GM10248 (cell line): ENCODE results near the gene NXPE3.

Experiments used
- CTCF ChIA-PET: fragments of 300-600 bp; sonication (Branson Sonifier 250); formaldehyde crosslinking; extraction: SDS; loops from one replicate; lab custom pipeline; 2021; ENCODE audit warnings: antibody characterized with exemption; lab: Yijun Ruan, JAX
- POLR2A ChIA-PET: fragments of 350-650 bp; sonication (Branson Sonifier 250); formaldehyde crosslinking; extraction: SDS; loops from one replicate; lab custom pipeline; 2020; ENCODE audit warnings: antibody characterized with exemption; lab: Yijun Ruan, JAX
- DNase-seq: peaks from one replicate; pipeline ENCODE4 v3.0.0; 2012; ENCODE audit errors: extremely low spot score
- TF ChIP-seq, protein P1 (sequence below): IDR thresholded peaks from 2 replicates; pipeline ENCODE4 v1.5.1; 2012; ENCODE audit warnings: mild to moderate bottlenecking, low read depth; ENCODE audit errors: extremely low read depth, missing control alignments, control extremely low read depth

The NXPE3 gene

DNA sequence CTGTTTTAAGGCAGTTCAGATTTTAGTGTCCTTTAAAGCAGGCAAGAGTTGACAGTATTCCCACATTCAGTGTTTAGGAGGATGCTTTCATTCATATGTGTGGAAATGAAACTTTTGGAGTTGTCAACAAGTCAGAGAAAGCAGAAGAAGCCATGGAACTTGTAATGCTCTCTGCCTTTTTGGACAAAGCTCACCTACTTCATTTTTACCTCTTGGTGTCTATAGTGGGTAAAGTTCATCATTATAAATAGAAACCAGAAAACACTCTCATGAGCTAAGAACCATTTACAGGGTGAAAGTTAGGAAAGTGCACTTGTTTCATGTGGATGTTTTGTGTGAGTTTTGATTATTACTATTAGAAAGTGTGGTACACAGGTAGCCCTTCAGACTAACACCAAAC lies 61.1 kb downstream of the NXPE3 start:
- no peak for DNase-seq
- ChIA-PET CTCF (interaction anchor here (1.1 to 1.6 kb wide), 2 partner anchors 12 to 389 kb away, joined by 4 to 5 read pairs; no protein-coding TSS in a partner anchor), POLR2A (interaction anchor here (5.8 kb wide), 1 partner anchor 9 kb away, joined by 42 read pairs; the partner anchor contains the start of gene NFKBIZ)
- TF ChIP-seq, protein P1, sequence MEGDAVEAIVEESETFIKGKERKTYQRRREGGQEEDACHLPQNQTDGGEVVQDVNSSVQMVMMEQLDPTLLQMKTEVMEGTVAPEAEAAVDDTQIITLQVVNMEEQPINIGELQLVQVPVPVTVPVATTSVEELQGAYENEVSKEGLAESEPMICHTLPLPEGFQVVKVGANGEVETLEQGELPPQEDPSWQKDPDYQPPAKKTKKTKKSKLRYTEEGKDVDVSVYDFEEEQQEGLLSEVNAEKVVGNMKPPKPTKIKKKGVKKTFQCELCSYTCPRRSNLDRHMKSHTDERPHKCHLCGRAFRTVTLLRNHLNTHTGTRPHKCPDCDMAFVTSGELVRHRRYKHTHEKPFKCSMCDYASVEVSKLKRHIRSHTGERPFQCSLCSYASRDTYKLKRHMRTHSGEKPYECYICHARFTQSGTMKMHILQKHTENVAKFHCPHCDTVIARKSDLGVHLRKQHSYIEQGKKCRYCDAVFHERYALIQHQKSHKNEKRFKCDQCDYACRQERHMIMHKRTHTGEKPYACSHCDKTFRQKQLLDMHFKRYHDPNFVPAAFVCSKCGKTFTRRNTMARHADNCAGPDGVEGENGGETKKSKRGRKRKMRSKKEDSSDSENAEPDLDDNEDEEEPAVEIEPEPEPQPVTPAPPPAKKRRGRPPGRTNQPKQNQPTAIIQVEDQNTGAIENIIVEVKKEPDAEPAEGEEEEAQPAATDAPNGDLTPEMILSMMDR = no peak

GRCh38 chr3:101842245-101842934 lies 63.4 kb downstream of the NXPE3 start:
- TF ChIP-seq, protein P1 = no peak
- ChIA-PET POLR2A (interaction anchor here (0.5 to 0.6 kb wide), 2 partner anchors 16 to 164 kb away, joined by 3 to 4 read pairs; no protein-coding TSS in a partner anchor), CTCF (interaction anchor here (0.8 to 2.2 kb wide), 10 partner anchors 9 to 387 kb away, joined by 3 to 14 read pairs (median 4); no protein-coding TSS in a partner anchor)
- DNase-seq = no peak

DNA sequence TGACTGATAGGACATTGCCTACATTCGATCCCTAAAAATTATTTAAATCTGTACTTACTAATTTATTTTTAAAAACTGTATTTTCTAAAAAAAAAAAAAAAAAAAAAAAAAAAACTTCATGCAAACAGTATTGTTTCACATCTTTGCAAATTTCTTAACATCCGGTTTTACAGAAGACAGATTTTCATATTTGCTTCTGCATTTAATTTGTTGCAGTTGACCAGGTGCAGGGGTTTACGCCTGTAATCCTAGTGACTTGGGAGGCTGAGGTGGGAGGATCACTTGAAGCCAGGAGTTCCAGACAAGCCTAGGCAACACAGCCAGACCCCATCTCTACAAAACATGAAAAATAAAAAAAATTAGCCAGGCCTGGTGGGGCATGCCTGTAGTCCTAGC lies 63.9 kb downstream of the NXPE3 start:
- TF ChIP-seq, protein P1 = no peak
- POLR2A ChIA-PET = interaction anchor here (0.5 to 0.6 kb wide), 2 partner anchors 17 to 164 kb away, joined by 3 to 4 read pairs; no protein-coding TSS in a partner anchor
- DNase-seq = no peak
- CTCF ChIA-PET = interaction anchor here (0.8 to 2.2 kb wide), 7 partner anchors 13 to 386 kb away, joined by 3 to 14 read pairs (median 4); no protein-coding TSS in a partner anchor

DNA sequence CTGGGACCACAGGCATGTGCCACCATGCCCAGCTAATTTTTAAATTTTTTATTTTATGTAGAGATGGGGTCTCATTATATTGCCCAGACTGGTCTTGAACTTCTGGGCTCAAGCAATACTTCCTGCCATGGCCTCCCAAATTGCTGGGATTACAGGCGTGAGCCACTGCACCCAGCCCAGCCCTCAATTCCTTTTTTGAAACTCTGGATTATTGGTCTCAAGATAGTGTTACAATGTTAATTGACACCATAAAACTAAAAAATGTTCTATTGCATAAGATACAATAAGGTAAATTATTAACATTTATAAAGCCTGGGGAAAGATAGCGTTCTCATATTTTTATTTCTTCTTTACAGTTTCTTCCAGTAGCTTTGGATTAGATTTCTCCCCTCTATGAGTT lies 66.4 kb downstream of the NXPE3 start:
- POLR2A ChIA-PET = interaction anchor here (1.1 kb wide), 1 partner anchor 16 kb away, joined by 3 read pairs; no protein-coding TSS in a partner anchor
- CTCF ChIA-PET = interaction anchor here (1.1 to 1.4 kb wide), 2 partner anchors 33 to 379 kb away, joined by 3 to 6 read pairs; no protein-coding TSS in a partner anchor
- TF ChIP-seq, protein P1 = no peak
- DNase-seq = no peak

GRCh38 chr3:101846709-101847108 lies 67.7 kb downstream of the NXPE3 start:
- POLR2A ChIA-PET = no interaction called here
- CTCF ChIA-PET = interaction anchor here (0.8 to 1.2 kb wide), 4 partner anchors 12 to 36 kb away, joined by 3 to 4 read pairs (median 3); no protein-coding TSS in a partner anchor
- TF ChIP-seq, protein P1 = no peak
- DNase-seq = no peak

GRCh38 chr3:101847328-101847727 lies 68.3 kb downstream of the NXPE3 start:
- DNase-seq = no peak
- TF ChIP-seq, protein P1 = no peak
- ChIA-PET POLR2A (interaction anchor here (3.3 kb wide), 1 partner anchor 19 kb away, joined by 54 read pairs; no protein-coding TSS in a partner anchor), CTCF (interaction anchor here (0.8 to 1.3 kb wide), 4 partner anchors 14 to 378 kb away, joined by 3 to 5 read pairs (median 3); no protein-coding TSS in a partner anchor)
